SK-N-SH (cell line): ENCODE results near the gene MAEA. TPM values are rescaled to one million over a fixed set of nuclear protein-coding genes. Genes with fewer than 3 reads are reported as not detected.

ENCODE experiments used
- CTCF ChIA-PET: fragments of 300-600, 350-600 bp; formaldehyde crosslinking; extraction: SDS; loops from one replicate; lab custom pipeline; 2021; lab: Yijun Ruan, JAX
- POLR2A ChIA-PET: fragments of 350-600 bp; sonication (Branson Sonifier 250); formaldehyde crosslinking; extraction: SDS; loops from one replicate; lab custom pipeline; 2020; ENCODE audit warnings: antibody characterized with exemption, inconsistent platforms; lab: Yijun Ruan, JAX
- DNase-seq: peaks from one replicate; pipeline ENCODE4 v3.0.0; 2012
- H2AFZ ChIP-seq: fragments of 200-600 bp; sonication (generic); 2 replicates; pipeline ENCODE4 v1.8.1; 2016; ENCODE audit warnings: antibody characterized with exemption, mild to moderate bottlenecking, low read depth
- H3F3A ChIP-seq: fragments of 200-600 bp; sonication (generic); replicated peaks from 2 replicates; pipeline ENCODE3; 2016; ENCODE audit warnings: antibody characterized with exemption, mild to moderate bottlenecking; ENCODE audit not compliant: insufficient read depth
- H3K27ac ChIP-seq, 2 experiments: fragments of 200-500 bp in 1 of 2; fragments of 200-600 bp in 1 of 2; sonication (Bioruptor generic) in 1 of 2; sonication (generic), shearing (Covaris generic) in 1 of 2; 2 replicates each; pipeline versions ENCODE4 v1.5.1 to v1.6.1; 2014 to 2016; ENCODE audit warnings: low read depth in 2 of 2, inconsistent platforms in 1 of 2, low read length in 1 of 2, mild to moderate bottlenecking in 1 of 2, mixed read lengths in 1 of 2
- H3K27me3 ChIP-seq: fragments of 200-600 bp; sonication (generic), shearing (Covaris generic); 2 replicates; pipeline ENCODE4 v1.6.1; 2016; ENCODE audit warnings: mixed run types; ENCODE audit not compliant: insufficient read depth
- H3K36me3 ChIP-seq, 2 experiments: fragments of 200-500 bp in 1 of 2; fragments of 200-600 bp in 1 of 2; sonication (Bioruptor generic) in 1 of 2; sonication (generic) in 1 of 2; replicated peaks in 1 of 2; 2 replicates each; pipeline versions ENCODE3 to v1.5.1; 2014 to 2016; ENCODE audit warnings: low read length in 1 of 2, mild to moderate bottlenecking in 1 of 2; ENCODE audit not compliant: insufficient read depth in 2 of 2, control insufficient read depth in 1 of 2
- H3K4me1 ChIP-seq, 2 experiments: fragments of 200-500 bp in 1 of 2; fragments of 200-600 bp in 1 of 2; sonication (Bioruptor generic) in 1 of 2; sonication (generic), shearing (Covaris generic) in 1 of 2; 2 replicates each; pipeline versions ENCODE4 v1.5.1 to v1.6.1; 2014 to 2016; ENCODE audit warnings: low read depth in 1 of 2, low read length in 1 of 2, mixed run types in 1 of 2; ENCODE audit not compliant: insufficient read depth in 2 of 2, control insufficient read depth in 1 of 2
- H3K4me2 ChIP-seq: fragments of 200-600 bp; sonication (generic), shearing (Covaris generic); 2 replicates; pipeline ENCODE4 v1.6.1; 2017; ENCODE audit warnings: mixed run types
- H3K4me3 ChIP-seq, 2 experiments: fragments of 200-500 bp in 1 of 2; fragments of 200-600 bp in 1 of 2; sonication (Bioruptor generic) in 1 of 2; sonication (generic), shearing (Covaris generic) in 1 of 2; 2 replicates each; pipeline versions ENCODE4 v1.5.1 to v1.8.1; 2014 to 2016; ENCODE audit warnings: low read depth in 2 of 2, inconsistent platforms in 1 of 2, low read length in 1 of 2, mild to moderate bottlenecking in 1 of 2, mixed read lengths in 1 of 2, moderate library complexity in 1 of 2
- H3K79me2 ChIP-seq: fragments of 200-600 bp; sonication (generic); 2 replicates; pipeline ENCODE4 v1.8.1; 2017; ENCODE audit warnings: mild to moderate bottlenecking; ENCODE audit not compliant: insufficient read depth
- H3K9ac ChIP-seq: fragments of 200-600 bp; sonication (generic); 2 replicates; pipeline ENCODE4 v1.6.1; 2017; ENCODE audit warnings: mixed run types
- H3K9me2 ChIP-seq: fragments of 200-600 bp; sonication (generic); 2 replicates; pipeline ENCODE4 v1.6.1; 2017; ENCODE audit warnings: mixed run types
- H3K9me3 ChIP-seq: fragments of 200-600 bp; sonication (generic); 2 replicates; pipeline ENCODE4 v1.6.1; 2017; ENCODE audit warnings: mixed run types, mild to moderate bottlenecking, moderate library complexity
- H4K20me1 ChIP-seq: fragments of 200-600 bp; sonication (generic); 2 replicates; pipeline ENCODE4 v1.6.1; 2017; ENCODE audit warnings: mild to moderate bottlenecking, mixed run types; ENCODE audit not compliant: insufficient read depth
- CTCF ChIP-seq: fragments of 200-600 bp; sonication (generic); IDR thresholded peaks from 2 replicates; pipeline ENCODE4 v1.6.1; 2017; ENCODE audit warnings: antibody characterized with exemption, mild to moderate bottlenecking, moderate library complexity
- EP300 ChIP-seq, 2 experiments: IDR thresholded peaks; 2 replicates each; pipeline versions ENCODE4 v1.4.0 to v1.6.1; 2012; ENCODE audit warnings: borderline replicate concordance in 1 of 2, low read depth in 1 of 2, low read length in 1 of 2
- FOXM1 ChIP-seq: IDR thresholded peaks from 2 replicates; pipeline ENCODE4 v1.4.0; 2012; ENCODE audit warnings: low read depth, mild to moderate bottlenecking
- GATA2 ChIP-seq: sonication (generic); formaldehyde crosslinking; IDR thresholded peaks from 2 replicates; pipeline ENCODE4 v1.5.0; 2020; ENCODE audit warnings: mild to moderate bottlenecking, missing genetic modification reagents
- MAX ChIP-seq: IDR thresholded peaks from 2 replicates; pipeline ENCODE4 v1.4.0; 2012; ENCODE audit warnings: low read depth
- MXI1 ChIP-seq: IDR thresholded peaks from 2 replicates; pipeline ENCODE4 v1.6.1; 2012; ENCODE audit warnings: mild to moderate bottlenecking, low read depth, low read length, improper control_type of control experiment
- RAD21 ChIP-seq: IDR thresholded peaks from 2 replicates; pipeline ENCODE4 v1.6.1; 2012; ENCODE audit warnings: mild to moderate bottlenecking, low read length
- RFX5 ChIP-seq: IDR thresholded peaks from 2 replicates; pipeline ENCODE4 v1.6.1; 2012; ENCODE audit warnings: mild to moderate bottlenecking, improper control_type of control experiment, low read length
- SIN3A ChIP-seq: IDR thresholded peaks from 2 replicates; pipeline ENCODE4 v1.6.1; 2012; ENCODE audit warnings: low read depth, mild to moderate bottlenecking, low read length, moderate library complexity, borderline replicate concordance
- TAF1 ChIP-seq: IDR thresholded peaks from 2 replicates; pipeline ENCODE4 v1.6.1; 2012; ENCODE audit warnings: low read depth, mild to moderate bottlenecking, low read length, moderate library complexity, borderline replicate concordance
- TEAD4 ChIP-seq: IDR thresholded peaks from 2 replicates; pipeline ENCODE4 v1.4.0; 2012; ENCODE audit warnings: mild to moderate bottlenecking, borderline replicate concordance; ENCODE audit not compliant: insufficient read depth
- YY1 ChIP-seq: IDR thresholded peaks from 2 replicates; pipeline ENCODE4 v1.4.0; 2012; ENCODE audit warnings: low read depth, mild to moderate bottlenecking
- WGBS: methylation state at CpG from one replicate; pipeline ENCODE4 v1.1.6; 2017; ENCODE audit warnings: low lambda C conversion rate; 5-methylcytosine and 5-hydroxymethylcytosine counted together
- polyA plus RNA-seq, 3 experiments: library from polyadenylated mRNA; depleted of rRNA; stranded (reverse); fragments of >200 nt; gene quantifications; 2 replicates each; pipeline ENCODE4 v1.2.3, GENCODE V29; 2012
- TF ChIP-seq, protein P1 (sequence below): IDR thresholded peaks from 2 replicates; pipeline ENCODE4 v1.4.0; 2012; ENCODE audit warnings: low read depth, borderline replicate concordance
- TF ChIP-seq, protein P2 (sequence below): IDR thresholded peaks from 2 replicates; pipeline ENCODE4 v1.4.0; 2012; ENCODE audit warnings: low read depth, borderline replicate concordance

MAEA gene
- polyA plus RNA-seq, 1 of the 3 experiments (the other 2 are of a cell fraction), result 128 TPM

GRCh38 chr4:1383728-1384591, 94.3 kb downstream of the MAEA start (continued):
- TF ChIP-seq, protein P1, sequence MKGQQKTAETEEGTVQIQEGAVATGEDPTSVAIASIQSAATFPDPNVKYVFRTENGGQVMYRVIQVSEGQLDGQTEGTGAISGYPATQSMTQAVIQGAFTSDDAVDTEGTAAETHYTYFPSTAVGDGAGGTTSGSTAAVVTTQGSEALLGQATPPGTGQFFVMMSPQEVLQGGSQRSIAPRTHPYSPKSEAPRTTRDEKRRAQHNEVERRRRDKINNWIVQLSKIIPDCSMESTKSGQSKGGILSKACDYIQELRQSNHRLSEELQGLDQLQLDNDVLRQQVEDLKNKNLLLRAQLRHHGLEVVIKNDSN, result no peak
- TF ChIP-seq, all 33 proteins: peak for 0

- H3K4me1 ChIP-seq, result no peaks in the 10 kb centered on the region
- 93% methylated on average over 3 of the region's 16 CpGs for WGBS
- ChIA-PET POLR2A (interaction anchor here (0.6 kb wide), 1 partner anchor 462 kb away, joined by 3 read pairs; no protein-coding TSS in a partner anchor), CTCF (no interaction called here)
- no peaks in the 10 kb centered on the region for H3F3A ChIP-seq
- TF ChIP-seq RFX5, result no peak
- TF ChIP-seq FOXM1, result no peak
- TF ChIP-seq RAD21, result no peak
- TF ChIP-seq EP300 (IDR thresholded peaks at IDR 0.05; ENCODE audit: borderline replicate concordance in 1 of 2, low read depth in 1 of 2, low read length in 1 of 2), result no peak
- no peak for TF ChIP-seq SIN3A
- TF ChIP-seq GATA2 (CRISPR knock-in tag), result no peak
- TF ChIP-seq, protein P2, sequence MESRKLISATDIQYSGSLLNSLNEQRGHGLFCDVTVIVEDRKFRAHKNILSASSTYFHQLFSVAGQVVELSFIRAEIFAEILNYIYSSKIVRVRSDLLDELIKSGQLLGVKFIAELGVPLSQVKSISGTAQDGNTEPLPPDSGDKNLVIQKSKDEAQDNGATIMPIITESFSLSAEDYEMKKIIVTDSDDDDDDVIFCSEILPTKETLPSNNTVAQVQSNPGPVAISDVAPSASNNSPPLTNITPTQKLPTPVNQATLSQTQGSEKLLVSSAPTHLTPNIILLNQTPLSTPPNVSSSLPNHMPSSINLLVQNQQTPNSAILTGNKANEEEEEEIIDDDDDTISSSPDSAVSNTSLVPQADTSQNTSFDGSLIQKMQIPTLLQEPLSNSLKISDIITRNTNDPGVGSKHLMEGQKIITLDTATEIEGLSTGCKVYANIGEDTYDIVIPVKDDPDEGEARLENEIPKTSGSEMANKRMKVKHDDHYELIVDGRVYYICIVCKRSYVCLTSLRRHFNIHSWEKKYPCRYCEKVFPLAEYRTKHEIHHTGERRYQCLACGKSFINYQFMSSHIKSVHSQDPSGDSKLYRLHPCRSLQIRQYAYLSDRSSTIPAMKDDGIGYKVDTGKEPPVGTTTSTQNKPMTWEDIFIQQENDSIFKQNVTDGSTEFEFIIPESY, result no peak
- no peak for TF ChIP-seq YY1
- no peak for TF ChIP-seq TAF1
- TF ChIP-seq CTCF, result no peak
- TF ChIP-seq MXI1, result no peak
- no peak for TF ChIP-seq TEAD4
- TF ChIP-seq MAX, result no peak
- H3K9me2 ChIP-seq, result no peaks in the 10 kb centered on the region
- H3K4me3 ChIP-seq, result no peak overlapping the region
- H3K4me2 ChIP-seq, result no peak overlapping the region
- no peak for DNase-seq
- no peaks in the 10 kb centered on the region for H3K79me2 ChIP-seq
- peaks cover 25 to 36% of the 10 kb centered on the region in 2 experiments for H3K36me3 ChIP-seq
- no peak overlapping the region for H3K9ac ChIP-seq
- H2AFZ ChIP-seq, result no peak overlapping the region
- no peaks in the 10 kb centered on the region for H3K27me3 ChIP-seq
- no peaks in the 10 kb centered on the region for H4K20me1 ChIP-seq
- H3K27ac ChIP-seq, result no peak overlapping the region
- no peaks in the 10 kb centered on the region for H3K9me3 ChIP-seq
These were observed 95.1 kb downstream of the MAEA start for GRCh38 chr4:1384675-1385372.
